ENCODE data around the gene DPH3. TPM values are rescaled to one million over a fixed set of nuclear protein-coding genes. Genes with fewer than 3 reads are reported as not detected.

Gene DPH3
- total RNA-seq, 2 donors from 2014 or later = 4.9 TPM

DNA sequence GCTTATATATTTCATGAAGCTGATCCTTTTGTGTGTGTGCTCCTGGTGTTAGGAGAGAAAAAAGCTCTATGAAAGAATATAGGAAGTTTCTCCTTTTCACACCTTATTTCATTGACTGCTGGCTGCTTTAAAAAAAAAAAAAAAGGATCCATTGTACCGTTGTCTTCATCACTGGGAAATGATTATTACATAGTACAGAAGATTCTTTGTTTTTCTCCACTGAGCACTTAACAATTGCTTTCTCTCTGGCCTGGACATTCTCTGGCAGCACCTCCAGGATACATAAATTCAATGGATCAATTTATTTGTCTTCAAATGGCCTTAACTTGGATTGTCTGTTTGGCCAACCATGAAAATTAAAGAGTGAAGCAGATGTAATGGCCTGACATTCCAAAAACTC lies 37.2 kb downstream of the DPH3 start:
- WGBS, 2 donors = 21 to 30% methylated on average over 1 of the region's 1 CpG
- intact Hi-C loops (cut with DNase I) = no loop called here

DNA sequence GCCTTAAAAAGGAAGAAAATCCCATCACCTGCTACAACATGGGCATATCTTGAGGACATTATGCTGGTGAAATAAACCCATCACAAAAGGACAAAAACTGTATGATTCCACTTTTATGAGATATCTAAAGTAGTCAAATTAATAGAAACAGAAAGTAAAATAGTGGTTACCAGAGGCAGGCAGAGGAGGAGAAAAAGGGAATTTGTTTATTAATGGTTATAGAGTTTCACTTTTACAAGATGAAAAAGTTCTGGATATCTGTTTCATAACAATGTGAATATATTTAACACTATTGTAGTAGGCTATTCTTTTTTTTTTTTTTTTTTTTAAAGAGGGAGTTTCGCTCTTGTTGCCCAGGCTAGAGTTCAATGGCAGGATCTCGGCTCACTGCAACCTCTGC lies 40.4 kb downstream of the DPH3 start:
- Histone ChIP-seq H3K27me3 (no peaks in the 10 kb centered on the region), H3K27ac (no peak overlapping the region), H3K9me3 (no peaks in the 10 kb centered on the region), H3K4me1 (no peaks in the 10 kb centered on the region), H3K36me3 (replicated peaks in 1 of 2; ENCODE audit: insufficient read depth in 1 of 2, low read depth in 2 of 2) (no peaks in the 10 kb centered on the region), H3K4me3 (no peak overlapping the region)
- intact Hi-C loops (cut with DNase I) = no loop called here
- 71 to 88% methylated on average over 2 of the region's 2 CpGs for WGBS, 2 donors
- DNase-seq (no peak), ATAC-seq (no peak)
- TF ChIP-seq POLR2A (IDR thresholded peaks at IDR 0.05) = no peak
- TF ChIP-seq, protein P1, sequence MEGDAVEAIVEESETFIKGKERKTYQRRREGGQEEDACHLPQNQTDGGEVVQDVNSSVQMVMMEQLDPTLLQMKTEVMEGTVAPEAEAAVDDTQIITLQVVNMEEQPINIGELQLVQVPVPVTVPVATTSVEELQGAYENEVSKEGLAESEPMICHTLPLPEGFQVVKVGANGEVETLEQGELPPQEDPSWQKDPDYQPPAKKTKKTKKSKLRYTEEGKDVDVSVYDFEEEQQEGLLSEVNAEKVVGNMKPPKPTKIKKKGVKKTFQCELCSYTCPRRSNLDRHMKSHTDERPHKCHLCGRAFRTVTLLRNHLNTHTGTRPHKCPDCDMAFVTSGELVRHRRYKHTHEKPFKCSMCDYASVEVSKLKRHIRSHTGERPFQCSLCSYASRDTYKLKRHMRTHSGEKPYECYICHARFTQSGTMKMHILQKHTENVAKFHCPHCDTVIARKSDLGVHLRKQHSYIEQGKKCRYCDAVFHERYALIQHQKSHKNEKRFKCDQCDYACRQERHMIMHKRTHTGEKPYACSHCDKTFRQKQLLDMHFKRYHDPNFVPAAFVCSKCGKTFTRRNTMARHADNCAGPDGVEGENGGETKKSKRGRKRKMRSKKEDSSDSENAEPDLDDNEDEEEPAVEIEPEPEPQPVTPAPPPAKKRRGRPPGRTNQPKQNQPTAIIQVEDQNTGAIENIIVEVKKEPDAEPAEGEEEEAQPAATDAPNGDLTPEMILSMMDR (IDR thresholded peaks at IDR 0.05) = no peak

More for the DNA sequence above, 37.2 kb downstream of the DPH3 start:
- DNase-seq (no peak), ATAC-seq (no peak)
- Histone ChIP-seq H3K27me3 (no peaks in the 10 kb centered on the region), H3K4me3 (no peak overlapping the region), H3K36me3 (replicated peaks in 1 of 2; ENCODE audit: insufficient read depth in 1 of 2, low read depth in 2 of 2) (no peaks in the 10 kb centered on the region), H3K9me3 (no peaks in the 10 kb centered on the region), H3K27ac (no peak overlapping the region), H3K4me1 (no peaks in the 10 kb centered on the region)
- TF ChIP-seq, protein P1 (IDR thresholded peaks at IDR 0.05) = no peak
- TF ChIP-seq POLR2A (IDR thresholded peaks at IDR 0.05) = no peak

DNA sequence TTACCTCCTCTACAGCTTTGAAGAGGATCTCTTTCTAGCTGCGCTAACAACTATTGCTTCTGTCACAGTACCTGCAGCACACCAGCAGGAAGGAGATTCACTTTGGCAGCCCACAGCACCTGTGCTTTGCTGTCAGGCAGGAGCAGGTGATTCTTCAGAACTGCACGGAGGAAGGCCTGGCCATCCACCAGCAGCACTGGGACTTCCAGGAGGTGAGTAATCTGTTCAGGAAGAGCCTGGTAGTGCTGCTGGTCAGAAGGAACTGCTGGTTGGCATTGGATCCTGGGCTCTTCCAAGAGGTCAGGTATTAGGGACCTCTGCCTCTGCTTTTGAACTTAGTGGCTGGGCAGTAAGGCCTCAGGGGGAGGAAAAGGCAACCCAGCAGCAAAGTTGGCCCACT lies 42.2 kb downstream of the DPH3 start:
- no peaks in the 10 kb centered on the region for H3K27me3 ChIP-seq
- no peaks in the 10 kb centered on the region for H3K36me3 ChIP-seq (replicated peaks in 1 of 2; ENCODE audit: insufficient read depth in 1 of 2, low read depth in 2 of 2)
- intact Hi-C loops (cut with DNase I) = no loop called here
- H3K9me3 ChIP-seq = no peaks in the 10 kb centered on the region
- TF ChIP-seq, protein P1 (IDR thresholded peaks at IDR 0.05) = no peak
- no peak for TF ChIP-seq POLR2A (IDR thresholded peaks at IDR 0.05)
- DNase-seq (no peak), ATAC-seq (no peak)
- no peak overlapping the region for H3K4me3 ChIP-seq
- no peaks in the 10 kb centered on the region for H3K4me1 ChIP-seq
- WGBS, 2 donors = 94% methylated on average over 2 of the region's 2 CpGs
- H3K27ac ChIP-seq = no peak overlapping the region

DNA sequence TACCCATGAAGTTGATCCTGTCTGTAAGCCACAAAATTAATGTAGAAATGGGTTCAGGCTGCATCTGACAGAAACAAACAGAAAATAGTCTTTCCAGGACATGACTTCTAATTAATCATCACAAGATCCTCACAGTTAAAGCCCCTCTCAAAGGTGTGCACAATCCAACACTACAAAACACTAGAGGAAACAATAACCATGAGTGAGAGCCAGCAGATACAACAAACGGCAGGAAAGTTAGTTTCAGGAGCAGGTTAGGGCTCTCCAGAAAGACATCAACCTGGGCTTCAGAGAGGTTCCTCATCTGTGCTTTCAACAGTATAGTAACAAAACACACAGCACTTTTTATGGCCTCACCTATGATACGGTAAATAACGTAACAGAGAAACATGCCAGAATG lies 42.8 kb downstream of the DPH3 start:
- no peak for TF ChIP-seq POLR2A (IDR thresholded peaks at IDR 0.05)
- TF ChIP-seq, protein P1 (IDR thresholded peaks at IDR 0.05) = no peak
- WGBS, 2 donors = 55 to 80% methylated on average over 3 of the region's 3 CpGs

DNA sequence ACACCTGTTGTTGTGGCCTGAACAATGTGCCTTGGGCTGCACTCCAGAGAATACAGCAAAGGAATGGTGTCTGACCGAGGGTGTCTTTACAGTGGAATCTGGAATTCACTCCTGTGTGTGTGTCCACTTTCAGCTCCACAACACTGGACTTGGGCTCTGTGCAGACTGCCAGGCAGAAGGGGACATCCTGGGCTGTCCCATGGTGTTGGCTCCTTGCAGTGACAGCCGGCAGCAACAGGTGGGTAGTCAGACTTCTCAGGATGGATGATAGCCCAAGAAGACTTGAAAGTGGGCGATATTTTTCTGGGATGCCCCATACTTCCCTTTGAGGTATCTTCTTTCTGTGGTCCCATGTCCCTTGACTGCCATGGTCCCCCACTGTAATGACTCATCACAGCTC lies 45.0 kb downstream of the DPH3 start:
- intact Hi-C loops (cut with DNase I) = no loop called here
- Histone ChIP-seq H3K4me1 (no peaks in the 10 kb centered on the region), H3K27me3 (no peaks in the 10 kb centered on the region), H3K36me3 (replicated peaks in 1 of 2; ENCODE audit: insufficient read depth in 1 of 2, low read depth in 2 of 2) (no peaks in the 10 kb centered on the region), H3K4me3 (no peak overlapping the region), H3K9me3 (no peaks in the 10 kb centered on the region), H3K27ac (no peak overlapping the region)
- WGBS, 2 donors = 89 to 97% methylated on average over 2 to 3 of the region's 3 CpGs
- ATAC-seq (no peak), DNase-seq (no peak)
- TF ChIP-seq, protein P1 (IDR thresholded peaks at IDR 0.05) = no peak
- TF ChIP-seq POLR2A (IDR thresholded peaks at IDR 0.05) = no peak

More for the DNA sequence above, 42.8 kb downstream of the DPH3 start:
- H3K4me1 ChIP-seq = no peaks in the 10 kb centered on the region
- H3K36me3 ChIP-seq (replicated peaks in 1 of 2; ENCODE audit: insufficient read depth in 1 of 2, low read depth in 2 of 2) = no peaks in the 10 kb centered on the region
- intact Hi-C loops (cut with DNase I) = no loop called here
- H3K27me3 ChIP-seq = no peaks in the 10 kb centered on the region
- no peak overlapping the region for H3K27ac ChIP-seq
- H3K9me3 ChIP-seq = no peaks in the 10 kb centered on the region
- DNase-seq (no peak), ATAC-seq (no peak)
- no peak overlapping the region for H3K4me3 ChIP-seq
